Natural killer cell (primary cell): ENCODE data around the gene OR51L1. TPM values are rescaled to one million over a fixed set of nuclear protein-coding genes. Genes with fewer than 3 reads are reported as not detected.

Experiments used
- ATAC-seq, 3 donors: fragments of 150-1000 bp in 2 of 3; fragments of 200-7000 bp in 1 of 3; cut with Tn5 transposase; 1 replicate in 1 of 3; 2 replicates in 2 of 3; pipeline ENCODE4 v1.10.0; 2021; ENCODE audit warnings: mild to moderate bottlenecking in 2 of 3, moderate library complexity in 2 of 3
- DNase-seq, 2 donors: peaks; one replicate each; pipeline versions ENCODE4 v3.0.0 to v3.0.0-alpha.2; 2013 to 2021; ENCODE audit warnings: mixed read lengths in 1 of 2
- H3K27ac ChIP-seq: one replicate; pipeline ENCODE4 v1.5.1; 2013; ENCODE audit warnings: mild to moderate bottlenecking, low read length
- H3K27me3 ChIP-seq: one replicate; pipeline ENCODE4 v1.6.1; 2013; ENCODE audit warnings: low read length; ENCODE audit not compliant: control insufficient read depth, insufficient read depth
- H3K36me3 ChIP-seq: one replicate; pipeline ENCODE4 v1.6.1; 2013; ENCODE audit warnings: low read length; ENCODE audit not compliant: control insufficient read depth, insufficient read depth
- H3K4me1 ChIP-seq: one replicate; pipeline ENCODE4 v1.6.1; 2013; ENCODE audit warnings: low read length; ENCODE audit not compliant: control insufficient read depth, insufficient read depth
- H3K4me3 ChIP-seq: one replicate; pipeline ENCODE4 v1.5.1; 2013; ENCODE audit warnings: low read length
- H3K9me3 ChIP-seq: one replicate; pipeline ENCODE4 v1.6.1; 2013; ENCODE audit warnings: low read length; ENCODE audit not compliant: control insufficient read depth, insufficient read depth
- H3K27ac Mint-ChIP-seq, 2 donors: one replicate each; pipeline ENCODE4 v1.8.0; 2022; ENCODE audit warnings: mild to moderate bottlenecking in 2 of 2, mixed read lengths in 2 of 2, moderate library complexity in 1 of 2
- H3K27me3 Mint-ChIP-seq, 2 donors: one replicate each; pipeline ENCODE4 v1.8.0; 2022; ENCODE audit warnings: low read depth in 2 of 2, mixed read lengths in 2 of 2
- H3K36me3 Mint-ChIP-seq: one replicate; pipeline ENCODE4 v1.8.0; 2022; ENCODE audit warnings: mixed read lengths
- H3K4me1 Mint-ChIP-seq, 2 donors: one replicate each; pipeline ENCODE4 v1.8.0; 2022; ENCODE audit warnings: mixed read lengths in 2 of 2
- H3K4me3 Mint-ChIP-seq: one replicate; pipeline ENCODE4 v1.8.0; 2022; ENCODE audit warnings: mild to moderate bottlenecking, moderate library complexity, mixed read lengths
- H3K9me3 Mint-ChIP-seq, 2 donors: one replicate each; pipeline ENCODE4 v1.8.0; 2022; ENCODE audit warnings: mixed read lengths in 2 of 2
- WGBS: methylation state at CpG from one replicate; pipeline ENCODE4 v1.1.7; 2013; ENCODE audit warnings: missing lambda C conversion rate; ENCODE audit not compliant: insufficient coverage; 5-methylcytosine and 5-hydroxymethylcytosine counted together
- intact Hi-C: fragments of 100-400 bp; cut with micrococcal nuclease; formaldehyde crosslinking; loops from one replicate; pipeline ENCODE4 v1.14.2; 2022
- total RNA-seq, 4 donors: library from RNA; stranded (reverse); fragments of 120-200 nt in 1 of 4; gene quantifications; one replicate each; pipeline versions ENCODE4 v1.2.3 to v1.2.4, GENCODE V29; 2013 to 2022
- TF ChIP-seq, protein P1 (sequence below): fragments of 200-600 bp; IDR thresholded peaks from one replicate; pipeline ENCODE4 v1.8.0; 2022; ENCODE audit warnings: antibody characterized with exemption

Gene OR51L1
- total RNA-seq, 3 donors from 2014 or later (not counting 1 experiment from before 2014, with no cell fraction given) = not detected

- no peaks in the 10 kb centered on the region for H3K36me3 ChIP-seq
- peaks cover 0 to 2% of the 10 kb centered on the region in 2 donors for H3K27me3 Mint-ChIP-seq
- no peak for DNase-seq
- 86% methylated on average over 15 of the region's 15 CpGs for WGBS
- no peaks in the 10 kb centered on the region for H3K27me3 ChIP-seq
- no peak overlapping the region for H3K4me3 Mint-ChIP-seq
- TF ChIP-seq, protein P1, sequence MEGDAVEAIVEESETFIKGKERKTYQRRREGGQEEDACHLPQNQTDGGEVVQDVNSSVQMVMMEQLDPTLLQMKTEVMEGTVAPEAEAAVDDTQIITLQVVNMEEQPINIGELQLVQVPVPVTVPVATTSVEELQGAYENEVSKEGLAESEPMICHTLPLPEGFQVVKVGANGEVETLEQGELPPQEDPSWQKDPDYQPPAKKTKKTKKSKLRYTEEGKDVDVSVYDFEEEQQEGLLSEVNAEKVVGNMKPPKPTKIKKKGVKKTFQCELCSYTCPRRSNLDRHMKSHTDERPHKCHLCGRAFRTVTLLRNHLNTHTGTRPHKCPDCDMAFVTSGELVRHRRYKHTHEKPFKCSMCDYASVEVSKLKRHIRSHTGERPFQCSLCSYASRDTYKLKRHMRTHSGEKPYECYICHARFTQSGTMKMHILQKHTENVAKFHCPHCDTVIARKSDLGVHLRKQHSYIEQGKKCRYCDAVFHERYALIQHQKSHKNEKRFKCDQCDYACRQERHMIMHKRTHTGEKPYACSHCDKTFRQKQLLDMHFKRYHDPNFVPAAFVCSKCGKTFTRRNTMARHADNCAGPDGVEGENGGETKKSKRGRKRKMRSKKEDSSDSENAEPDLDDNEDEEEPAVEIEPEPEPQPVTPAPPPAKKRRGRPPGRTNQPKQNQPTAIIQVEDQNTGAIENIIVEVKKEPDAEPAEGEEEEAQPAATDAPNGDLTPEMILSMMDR = no peak
- no peaks in the 10 kb centered on the region for H3K9me3 ChIP-seq
- no peaks in the 10 kb centered on the region for H3K4me1 ChIP-seq
- intact Hi-C loops = no loop called here
- ATAC-seq = no peak
- H3K27ac Mint-ChIP-seq = no peak overlapping the region
- no peak overlapping the region for H3K27ac ChIP-seq
- H3K4me3 ChIP-seq = no peak overlapping the region
- H3K4me1 Mint-ChIP-seq = no peaks in the 10 kb centered on the region
- peaks cover 2 to 3% of the 10 kb centered on the region in 2 donors for H3K9me3 Mint-ChIP-seq
- no peaks in the 10 kb centered on the region for H3K36me3 Mint-ChIP-seq
Observed at GRCh38 chr11:5046754-5047330, 52.2 kb downstream of the OR51L1 start.

Other genes with a start within 250 kb of the OR51L1 start
- gene OR51F1, start 224.9 kb upstream of the OR51L1 start, total RNA-seq = not detected
- not detected for gene OR52R1, start 190.5 kb upstream of the OR51L1 start, total RNA-seq
- gene OR51F2, start 173.5 kb upstream of the OR51L1 start, total RNA-seq = not detected
- not detected for gene OR51S1, start 145.6 kb upstream of the OR51L1 start, total RNA-seq
- not detected for gene OR51T1, start 113.0 kb upstream of the OR51L1 start, total RNA-seq
- not detected for gene OR51A7, start 91.1 kb upstream of the OR51L1 start, total RNA-seq
- not detected for gene OR51G2, start 75.5 kb upstream of the OR51L1 start, total RNA-seq
- gene OR51G1, start 70.5 kb upstream of the OR51L1 start, total RNA-seq = not detected
- gene OR51A4, start 47.2 kb upstream of the OR51L1 start, total RNA-seq = not detected
- gene OR51A2, start 39.1 kb upstream of the OR51L1 start, total RNA-seq = not detected
- not detected for gene OR52J3, start 51.7 kb downstream of the OR51L1 start, total RNA-seq
- gene OR52E2, start 64.8 kb downstream of the OR51L1 start, total RNA-seq = not detected
- not detected for gene OR52E1, start 74.7 kb downstream of the OR51L1 start, total RNA-seq
- gene OR52A5, start 143.5 kb downstream of the OR51L1 start, total RNA-seq = not detected
- gene OR52A1, start 159.9 kb downstream of the OR51L1 start, total RNA-seq = not detected
- gene OR51V1, start 205.8 kb downstream of the OR51L1 start, total RNA-seq = not detected
- gene HBB, start 232.2 kb downstream of the OR51L1 start, total RNA-seq = 10 to 100 TPM in 1 of 3 donors, 1 to 10 TPM in 1, not detected in 1; 2.6 to 10.6 TPM
- gene HBD, start 239.6 kb downstream of the OR51L1 start, total RNA-seq = not detected